Immature natural killer cell (primary cell): ENCODE data around the gene DPH2. TPM values are rescaled to one million over a fixed set of nuclear protein-coding genes. Genes with fewer than 3 reads are reported as not detected.

Experiments used
- DNase-seq, 3 donors: peaks; one replicate each; pipeline ENCODE4 v3.0.0; 2022; ENCODE audit warnings: mixed read lengths in 1 of 3
- H3K27ac Mint-ChIP-seq, 6 donors: one replicate each; pipeline ENCODE4 v1.8.0; 2020; ENCODE audit warnings: mixed read lengths in 6 of 6, mild to moderate bottlenecking in 5 of 6, inconsistent platforms in 4 of 6, moderate library complexity in 3 of 6
- H3K27me3 Mint-ChIP-seq, 3 donors: one replicate each; pipeline ENCODE4 v1.8.0; 2020 to 2021; ENCODE audit warnings: low read depth in 3 of 3, mild to moderate bottlenecking in 3 of 3, mixed read lengths in 3 of 3, moderate library complexity in 3 of 3, inconsistent platforms in 1 of 3
- H3K36me3 Mint-ChIP-seq, 3 donors: one replicate each; pipeline ENCODE4 v1.8.0; 2020; ENCODE audit warnings: mixed read lengths in 3 of 3, inconsistent platforms in 2 of 3, mild to moderate bottlenecking in 2 of 3
- H3K4me1 Mint-ChIP-seq, 2 donors: one replicate each; pipeline ENCODE4 v1.8.0; 2020; ENCODE audit warnings: inconsistent platforms in 2 of 2, mild to moderate bottlenecking in 2 of 2, mixed read lengths in 2 of 2, moderate library complexity in 1 of 2
- H3K4me3 Mint-ChIP-seq, 5 donors: one replicate each; pipeline ENCODE4 v1.8.0; 2020; ENCODE audit warnings: mild to moderate bottlenecking in 5 of 5, mixed read lengths in 5 of 5, inconsistent platforms in 3 of 5, moderate library complexity in 3 of 5
- H3K9me3 Mint-ChIP-seq, 6 donors: one replicate each; pipeline ENCODE4 v1.8.0; 2020; ENCODE audit warnings: mild to moderate bottlenecking in 6 of 6, mixed read lengths in 6 of 6, inconsistent platforms in 4 of 6, moderate library complexity in 3 of 6
- polyA plus RNA-seq, 3 donors: library from polyadenylated mRNA; unstranded; fragments of 300-500 nt; fragmentation: Illumina TruSeq; gene quantifications; one replicate each; pipeline ENCODE4 v1.2.3, GENCODE V29; 2021

Gene DPH2
- polyA plus RNA-seq, 3 donors from 2014 or later = 20.0 to 29.0 (median 21.4) TPM

DNA sequence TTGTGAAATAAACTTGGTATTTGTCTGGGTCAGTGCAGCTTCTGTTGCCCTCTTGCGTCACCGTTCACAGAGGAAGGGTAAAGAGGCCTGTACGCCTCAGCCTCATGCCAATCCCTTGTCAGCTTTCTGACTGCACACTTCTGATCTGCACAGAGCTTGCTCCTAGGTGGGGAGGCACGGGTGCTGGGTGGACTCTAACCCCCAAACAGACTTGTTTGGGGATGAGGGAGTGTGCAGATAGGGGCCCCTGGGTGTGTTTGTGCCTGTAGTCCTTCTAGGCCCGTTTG, 8.4 kb downstream of the DPH2 start:
- Mint-ChIP-seq H3K27me3 (peaks cover 3 to 5% (median 5%) of the 10 kb centered on the region in 3 donors), H3K9me3 (peaks cover 0 to 1% (median 0%) of the 10 kb centered on the region in 6 donors), H3K27ac (peak overlapping the region in 1 of 6 donors; percentile 67), H3K4me3 (peak overlapping the region; percentile 75 to 97 (median 79)), H3K4me1 (peaks cover 47 to 59% of the 10 kb centered on the region in 2 donors), H3K36me3 (peaks cover 8 to 24% (median 10%) of the 10 kb centered on the region in 3 donors)
- DNase-seq = no peak

GRCh38 chr1:43978551-43979260, 8.9 kb downstream of the DPH2 start, which contains the start of gene B4GALT2:
TSS of gene B4GALT2 (plus strand) at chr1:43979210. CDS start at chr1:43981161, 1,951 bp downstream.
- Mint-ChIP-seq H3K27me3 (peaks cover 3 to 9% (median 5%) of the 10 kb centered on the region in 3 donors), H3K4me3 (peak within 1 kb of the TSS; percentile 87 to 97 (median 91)), H3K36me3 (peaks cover 8 to 24% (median 10%) of the 10 kb centered on the region in 3 donors), H3K27ac (peak within 1 kb of the TSS in 5 of 6 donors; percentile 38 to 86 (median 71)), H3K9me3 (peaks cover 0 to 1% (median 0%) of the 10 kb centered on the region in 6 donors), H3K4me1 (peaks cover 43 to 55% of the 10 kb centered on the region in 2 donors)
- DNase-seq = peak; percentile 38 to 43 (median 42)

DNA sequence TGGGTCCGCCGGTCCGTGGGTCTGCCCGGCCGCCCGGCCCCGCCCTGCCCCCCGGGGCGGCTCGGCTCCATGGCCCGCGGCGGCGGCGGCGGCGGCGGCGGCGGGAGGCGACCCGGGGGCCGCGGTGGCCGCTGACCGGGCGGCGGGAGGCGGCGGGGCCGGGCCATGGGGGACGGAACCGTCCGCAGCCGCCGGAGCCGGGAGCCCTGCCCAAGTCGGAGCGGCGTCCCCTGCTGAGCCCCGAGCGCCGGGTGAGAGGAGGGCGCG, 9.4 kb downstream of the DPH2 start:
- peaks cover 38 to 50% of the 10 kb centered on the region in 2 donors for H3K4me1 Mint-ChIP-seq
- no peak overlapping the region for H3K4me3 Mint-ChIP-seq
- peaks cover 8 to 24% (median 10%) of the 10 kb centered on the region in 3 donors for H3K36me3 Mint-ChIP-seq
- H3K27ac Mint-ChIP-seq = no peak overlapping the region
- H3K27me3 Mint-ChIP-seq = peaks cover 3 to 9% (median 5%) of the 10 kb centered on the region in 3 donors
- peaks cover 0 to 1% (median 0%) of the 10 kb centered on the region in 6 donors for H3K9me3 Mint-ChIP-seq
- DNase-seq = no peak

- DNase-seq = peak in 2 of 3 donors; percentile 15 to 23
- Mint-ChIP-seq H3K36me3 (peaks cover 8 to 24% (median 10%) of the 10 kb centered on the region in 3 donors), H3K27me3 (peaks cover 3 to 9% (median 5%) of the 10 kb centered on the region in 3 donors), H3K9me3 (no peaks in the 10 kb centered on the region), H3K4me3 (peak overlapping the region; percentile 84 to 92 (median 89)), H3K27ac (peak overlapping the region in 4 of 6 donors; percentile 22 to 86 (median 56)), H3K4me1 (peaks cover 34 to 45% of the 10 kb centered on the region in 2 donors)
Observed at GRCh38 chr1:43979528-43980254, 9.9 kb downstream of the DPH2 start.

DNA sequence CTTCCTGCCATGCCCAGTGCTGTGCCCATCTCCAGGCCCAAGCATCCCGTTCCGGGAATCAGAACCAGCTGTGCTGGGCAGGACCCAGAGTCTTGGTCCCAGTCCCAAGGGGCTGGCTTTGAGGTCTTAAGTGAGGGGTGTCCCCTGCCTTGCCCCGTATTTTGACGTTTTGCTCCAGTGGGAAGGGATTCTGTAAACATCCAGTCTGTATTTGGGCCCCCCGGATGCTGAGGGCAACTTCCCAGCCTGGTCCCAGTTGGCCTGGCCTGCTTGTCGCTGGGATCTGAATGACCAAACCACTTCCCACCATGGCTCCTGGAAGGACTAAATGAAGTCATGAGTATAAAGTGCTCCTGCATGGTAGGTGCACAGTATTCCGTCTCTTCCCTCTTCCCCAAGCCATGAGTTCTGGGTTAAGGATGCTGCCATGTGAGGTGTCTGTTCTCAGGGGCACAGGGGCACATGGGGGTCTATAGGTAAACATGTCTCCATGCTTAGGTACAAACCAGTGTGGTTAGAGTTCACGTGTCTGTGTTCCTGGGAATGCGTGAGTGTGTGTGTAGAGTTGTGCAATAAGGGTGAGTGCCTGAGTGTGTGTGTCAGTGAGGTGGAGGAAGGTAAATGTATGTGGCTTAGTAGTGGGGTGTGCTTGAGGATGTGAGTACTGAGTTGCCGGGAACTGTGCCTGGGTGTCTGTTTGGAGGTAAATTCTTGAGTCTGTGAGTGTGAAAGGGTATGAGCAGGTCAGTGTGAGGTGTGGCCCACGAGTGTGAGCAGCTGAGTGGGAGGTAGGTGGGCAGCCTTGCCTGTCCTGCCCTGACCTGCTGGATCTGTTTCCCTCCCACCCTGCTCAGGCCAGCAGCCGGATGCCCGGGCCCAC, 10.7 kb downstream of the DPH2 start:
- no peak for DNase-seq
- no peaks in the 10 kb centered on the region for H3K9me3 Mint-ChIP-seq
- H3K4me3 Mint-ChIP-seq = peak overlapping the region; percentile 48 to 92 (median 87)
- H3K36me3 Mint-ChIP-seq = peaks cover 8 to 24% (median 10%) of the 10 kb centered on the region in 3 donors
- H3K4me1 Mint-ChIP-seq = peaks cover 34 to 43% of the 10 kb centered on the region in 2 donors
- H3K27me3 Mint-ChIP-seq = peaks cover 2 to 6% (median 5%) of the 10 kb centered on the region in 3 donors
- H3K27ac Mint-ChIP-seq = peak overlapping the region in 2 of 6 donors; percentile 0 to 73

DNA sequence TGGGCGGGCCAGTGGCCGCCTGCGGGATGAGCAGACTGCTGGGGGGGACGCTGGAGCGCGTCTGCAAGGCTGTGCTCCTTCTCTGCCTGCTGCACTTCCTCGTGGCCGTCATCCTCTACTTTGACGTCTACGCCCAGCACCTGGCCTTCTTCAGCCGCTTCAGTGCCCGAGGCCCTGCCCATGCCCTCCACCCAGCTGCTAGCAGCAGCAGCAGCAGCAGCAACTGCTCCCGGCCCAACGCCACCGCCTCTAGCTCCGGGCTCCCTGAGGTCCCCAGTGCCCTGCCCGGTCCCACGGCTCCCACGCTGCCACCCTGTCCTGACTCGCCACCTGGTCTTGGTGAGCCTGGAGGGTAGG, 11.3 kb downstream of the DPH2 start:
- H3K9me3 Mint-ChIP-seq = no peaks in the 10 kb centered on the region
- peaks cover 28 to 37% of the 10 kb centered on the region in 2 donors for H3K4me1 Mint-ChIP-seq
- no peak overlapping the region for H3K27ac Mint-ChIP-seq
- H3K4me3 Mint-ChIP-seq = no peak overlapping the region
- H3K36me3 Mint-ChIP-seq = peaks cover 8 to 24% (median 10%) of the 10 kb centered on the region in 3 donors
- DNase-seq = no peak
- H3K27me3 Mint-ChIP-seq = peaks cover 2 to 6% (median 5%) of the 10 kb centered on the region in 3 donors

- H3K4me3 Mint-ChIP-seq = no peak overlapping the region
Observed at GRCh38 chr1:43981636-43982035, 11.8 kb downstream of the DPH2 start.

GRCh38 chr1:43982241-43982640, 12.4 kb downstream of the DPH2 start:
- peaks cover 3 to 14% (median 7%) of the 10 kb centered on the region in 3 donors for H3K36me3 Mint-ChIP-seq
- no peak overlapping the region for H3K27ac Mint-ChIP-seq
- peaks cover 17 to 27% of the 10 kb centered on the region in 2 donors for H3K4me1 Mint-ChIP-seq
- no peak overlapping the region for H3K4me3 Mint-ChIP-seq
- H3K9me3 Mint-ChIP-seq = no peaks in the 10 kb centered on the region
- peaks cover 2 to 5% (median 4%) of the 10 kb centered on the region in 3 donors for H3K27me3 Mint-ChIP-seq
- DNase-seq = no peak

More at GRCh38 chr1:43981636-43982035, 11.8 kb downstream of the DPH2 start:
- no peak overlapping the region for H3K27ac Mint-ChIP-seq
- H3K9me3 Mint-ChIP-seq = no peaks in the 10 kb centered on the region
- peaks cover 8 to 20% (median 10%) of the 10 kb centered on the region in 3 donors for H3K36me3 Mint-ChIP-seq
- no peak for DNase-seq
- H3K27me3 Mint-ChIP-seq = peaks cover 2 to 6% (median 5%) of the 10 kb centered on the region in 3 donors
- peaks cover 23 to 33% of the 10 kb centered on the region in 2 donors for H3K4me1 Mint-ChIP-seq

DNA sequence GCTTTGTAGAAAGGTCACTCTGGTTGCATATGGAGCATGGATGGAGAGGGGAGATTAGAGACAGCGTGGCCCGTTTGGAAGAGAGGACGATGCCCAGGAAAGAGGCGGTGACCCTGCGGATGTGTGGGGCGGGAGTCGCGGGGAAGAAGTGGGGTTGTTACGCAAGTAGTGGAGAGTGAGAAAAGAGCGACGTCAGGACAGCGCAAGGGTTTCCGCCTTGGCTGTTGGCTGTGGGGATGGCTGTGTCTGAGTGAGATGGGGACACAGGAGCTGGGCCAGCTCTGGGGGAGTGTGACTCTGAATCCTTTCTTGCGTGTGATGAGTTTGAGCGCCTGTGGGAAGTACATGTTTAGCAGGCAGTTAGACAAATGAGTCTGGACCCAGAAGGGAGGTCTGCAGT, 13.0 kb downstream of the DPH2 start:
- DNase-seq = no peak
- no peaks in the 10 kb centered on the region for H3K9me3 Mint-ChIP-seq
- no peak overlapping the region for H3K4me3 Mint-ChIP-seq
- H3K36me3 Mint-ChIP-seq = peaks cover 0 to 9% (median 4%) of the 10 kb centered on the region in 3 donors
- H3K4me1 Mint-ChIP-seq = peaks cover 11 to 21% of the 10 kb centered on the region in 2 donors
- H3K27ac Mint-ChIP-seq = peak overlapping the region in 1 of 6 donors; percentile 46
- peaks cover 2 to 5% (median 4%) of the 10 kb centered on the region in 3 donors for H3K27me3 Mint-ChIP-seq

DNA sequence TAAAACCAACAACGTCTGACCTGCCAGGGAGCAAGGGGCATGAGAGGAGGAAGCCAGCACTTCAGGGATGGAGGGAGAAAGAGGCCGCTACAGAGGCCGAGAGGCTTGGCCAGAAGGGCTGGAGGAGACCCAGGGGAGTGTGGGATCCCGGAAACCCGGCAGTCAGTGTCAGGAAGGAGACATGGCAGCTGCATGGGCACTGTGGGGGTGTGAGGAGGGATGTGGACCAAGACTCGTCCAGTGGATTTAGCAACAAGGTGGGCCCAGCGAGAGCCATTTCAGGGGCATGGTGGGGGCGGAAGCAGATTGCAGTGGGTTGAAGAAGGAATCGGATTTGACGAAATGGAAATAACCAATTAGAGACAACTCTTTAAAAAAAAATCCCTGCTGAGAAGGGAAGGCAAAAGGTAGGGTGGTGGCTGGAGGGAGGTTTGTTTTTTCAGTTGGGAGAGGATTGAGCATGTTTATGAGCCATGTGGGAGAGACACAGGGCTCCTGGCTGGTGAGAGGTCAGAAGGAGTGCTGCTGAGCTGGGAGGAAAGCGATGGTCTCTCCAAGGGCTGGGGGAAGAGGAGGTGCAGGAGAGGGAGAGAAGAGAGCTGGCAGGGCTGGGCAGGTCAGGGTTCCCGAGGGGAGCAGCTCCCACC, 13.6 kb downstream of the DPH2 start:
- H3K4me1 Mint-ChIP-seq = peaks cover 5 to 16% of the 10 kb centered on the region in 2 donors
- peaks cover 0 to 4% (median 4%) of the 10 kb centered on the region in 3 donors for H3K36me3 Mint-ChIP-seq
- peaks cover 2 to 5% (median 4%) of the 10 kb centered on the region in 3 donors for H3K27me3 Mint-ChIP-seq
- no peak for DNase-seq
- H3K9me3 Mint-ChIP-seq = no peaks in the 10 kb centered on the region
- no peak overlapping the region for H3K27ac Mint-ChIP-seq
- no peak overlapping the region for H3K4me3 Mint-ChIP-seq

DNA sequence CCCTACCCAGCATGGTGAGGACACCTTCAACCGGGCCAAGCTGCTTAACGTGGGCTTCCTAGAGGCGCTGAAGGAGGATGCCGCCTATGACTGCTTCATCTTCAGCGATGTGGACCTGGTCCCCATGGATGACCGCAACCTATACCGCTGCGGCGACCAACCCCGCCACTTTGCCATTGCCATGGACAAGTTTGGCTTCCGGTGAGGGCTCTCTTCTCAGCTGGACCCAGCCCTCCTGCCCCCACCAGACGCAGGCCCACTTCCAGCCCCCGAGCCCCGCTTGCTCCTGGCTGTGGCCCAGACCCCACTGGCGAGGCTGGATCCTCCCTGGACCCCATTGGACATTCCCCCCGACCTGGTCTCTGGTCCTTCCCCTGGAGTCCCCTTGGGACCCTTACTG, 15.0 kb downstream of the DPH2 start:
- no peaks in the 10 kb centered on the region for H3K9me3 Mint-ChIP-seq
- H3K4me1 Mint-ChIP-seq = peaks cover 0 to 9% of the 10 kb centered on the region in 2 donors
- no peak overlapping the region for H3K4me3 Mint-ChIP-seq
- H3K27ac Mint-ChIP-seq = no peak overlapping the region
- H3K27me3 Mint-ChIP-seq = peaks cover 0 to 4% (median under 1%) of the 10 kb centered on the region in 3 donors
- H3K36me3 Mint-ChIP-seq = peaks cover 0 to 4% (median 0%) of the 10 kb centered on the region in 3 donors
- DNase-seq = no peak

GRCh38 chr1:43985984-43986595, 16.3 kb downstream of the DPH2 start:
- Mint-ChIP-seq H3K9me3 (no peaks in the 10 kb centered on the region), H3K4me3 (no peak overlapping the region), H3K36me3 (no peaks in the 10 kb centered on the region), H3K27me3 (peaks cover 0 to 4% (median 0%) of the 10 kb centered on the region in 3 donors), H3K27ac (no peak overlapping the region), H3K4me1 (peaks cover 0 to 3% of the 10 kb centered on the region in 2 donors)
- no peak for DNase-seq
